Skeletal muscle tissue (tissue), 4 donors: Measurements from ENCODE around the gene GPER1. TPM values are rescaled to one million over a fixed set of nuclear protein-coding genes. Genes with fewer than 3 reads are reported as not detected.
"Not testable (repeated sequence)": the region's sequence is repeated elsewhere in the genome, so short reads cannot be mapped to it uniquely, and the experiment has no call there.

Experiments used
- H3K27ac ChIP-seq: one replicate; pipeline ENCODE4 v1.7.0; 2013; ENCODE audit warnings: mild to moderate bottlenecking, low read depth, low read length, inconsistent platforms
- H3K27me3 ChIP-seq, 3 donors: one replicate each; pipeline ENCODE4 v1.7.0; 2013; ENCODE audit warnings: low read length in 3 of 3; ENCODE audit not compliant: control insufficient read depth in 3 of 3, insufficient read depth in 3 of 3
- H3K36me3 ChIP-seq, 3 donors: one replicate each; pipeline ENCODE4 v1.7.0; 2013; ENCODE audit warnings: low read length in 3 of 3; ENCODE audit not compliant: control insufficient read depth in 3 of 3, insufficient read depth in 3 of 3
- H3K4me1 ChIP-seq, 3 donors: one replicate each; pipeline ENCODE4 v1.7.0; 2013; ENCODE audit warnings: low read length in 3 of 3, mild to moderate bottlenecking in 3 of 3; ENCODE audit not compliant: control insufficient read depth in 3 of 3, insufficient read depth in 3 of 3
- H3K4me3 ChIP-seq, 3 donors: one replicate each; pipeline ENCODE4 v1.7.0; 2013; ENCODE audit warnings: low read length in 3 of 3
- H3K9ac ChIP-seq, 3 donors: one replicate each; pipeline ENCODE4 v1.7.0; 2013; ENCODE audit warnings: low read length in 3 of 3, mild to moderate bottlenecking in 3 of 3, moderate library complexity in 2 of 3, low read depth in 1 of 3
- H3K9me3 ChIP-seq, 3 donors: one replicate each; pipeline ENCODE4 v1.7.0; 2013; ENCODE audit warnings: low read length in 3 of 3; ENCODE audit not compliant: control insufficient read depth in 3 of 3
- total RNA-seq: library from RNA; depleted of rRNA; stranded (reverse); fragments of >200 nt; gene quantifications from one replicate; pipeline ENCODE4 v1.2.3, GENCODE V29; 2014
- donor health status: Osteomylitis.

Gene GPER1
- total RNA-seq, 1 donor from 2014 or later = 5.2 TPM

DNA sequence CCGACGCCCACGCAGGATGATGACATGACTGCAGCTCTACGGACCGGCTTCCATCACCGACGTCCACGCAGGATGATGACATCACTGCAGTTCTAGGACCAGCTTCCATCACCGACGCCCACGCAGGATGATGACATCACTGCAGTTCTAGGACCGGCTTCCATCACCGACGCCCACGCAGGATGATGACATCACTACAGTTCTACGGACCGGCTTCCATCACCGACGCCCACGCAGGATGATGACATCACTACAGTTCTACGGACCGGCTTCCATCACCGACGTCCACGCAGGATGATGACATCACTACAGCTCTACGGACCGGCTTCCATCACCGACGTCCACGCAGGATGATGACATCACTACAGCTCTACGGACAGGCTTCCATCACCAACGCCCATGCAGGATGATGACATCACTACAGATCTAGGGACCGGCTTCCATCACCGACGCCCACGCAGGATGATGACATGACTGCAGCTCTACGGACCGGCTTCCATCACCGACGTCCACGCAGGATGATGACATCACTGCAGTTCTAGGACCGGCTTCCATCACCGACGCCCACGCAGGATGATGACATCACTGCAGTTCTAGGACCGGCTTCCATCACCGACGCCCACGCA is 28.6 kb downstream of the GPER1 start:
- not testable (repeated sequence) for H3K36me3 ChIP-seq, H3K27me3 ChIP-seq, H3K4me1 ChIP-seq, H3K9ac ChIP-seq, H3K27ac ChIP-seq, H3K4me3 ChIP-seq, H3K9me3 ChIP-seq

DNA sequence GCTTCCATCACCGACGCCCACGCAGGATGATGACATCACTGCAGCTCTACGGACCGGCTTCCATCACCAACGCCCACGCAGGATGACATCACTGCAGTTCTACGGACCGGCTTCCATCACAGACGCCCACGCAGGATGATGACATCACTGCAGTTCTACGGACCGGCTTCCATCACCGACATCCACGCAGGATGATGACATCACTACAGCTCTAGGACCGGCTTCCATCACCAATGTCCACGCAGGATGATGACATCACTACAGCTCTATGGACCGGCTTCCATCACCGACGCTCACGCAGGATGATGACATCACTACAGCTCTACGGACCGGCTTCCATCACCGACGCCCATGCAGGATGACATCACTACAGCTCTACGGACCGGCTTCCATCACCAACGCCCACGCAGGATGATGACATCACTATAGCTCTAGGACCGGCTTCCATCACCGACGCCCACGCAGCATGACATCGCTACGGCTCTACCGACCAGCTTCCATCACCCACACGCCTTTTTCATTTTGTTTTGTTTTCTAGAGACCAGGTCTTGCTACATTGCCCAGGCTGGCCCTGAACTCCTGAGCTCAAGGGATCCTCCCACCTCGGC is 29.5 kb downstream of the GPER1 start:
- H3K4me1 ChIP-seq = peaks cover 0 to 8% (median 3%) of the 10 kb centered on the region in 3 donors
- no peak overlapping the region for H3K4me3 ChIP-seq
- H3K9ac ChIP-seq = no peak overlapping the region
- no peaks in the 10 kb centered on the region for H3K36me3 ChIP-seq
- H3K27ac ChIP-seq = no peak overlapping the region
- no peaks in the 10 kb centered on the region for H3K9me3 ChIP-seq
- H3K27me3 ChIP-seq = no peaks in the 10 kb centered on the region

DNA sequence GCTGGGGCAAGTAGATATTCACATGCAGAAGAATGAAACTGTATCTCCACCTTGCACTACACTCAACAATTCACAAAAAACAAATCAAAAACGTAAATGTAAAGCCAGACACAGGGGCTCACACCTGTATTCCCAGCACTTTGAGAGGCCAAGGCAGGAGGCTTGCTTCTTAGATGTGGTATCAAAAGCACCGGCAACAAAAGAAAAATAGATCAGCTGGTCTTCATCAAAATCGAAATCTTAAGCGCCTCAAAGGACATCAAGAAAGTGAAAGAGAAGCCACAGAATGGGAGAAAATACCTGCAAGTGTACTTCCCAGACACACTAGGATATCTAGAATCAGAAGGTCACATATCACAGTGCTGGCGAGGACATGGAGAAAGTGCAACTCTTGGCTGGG is 31.3 kb downstream of the GPER1 start:
- Histone ChIP-seq H3K9ac (no peak overlapping the region), H3K9me3 (no peaks in the 10 kb centered on the region), H3K27ac (no peak overlapping the region), H3K4me3 (no peak overlapping the region), H3K27me3 (no peaks in the 10 kb centered on the region), H3K4me1 (peaks cover 5 to 17% (median 9%) of the 10 kb centered on the region in 3 donors), H3K36me3 (no peaks in the 10 kb centered on the region)

DNA sequence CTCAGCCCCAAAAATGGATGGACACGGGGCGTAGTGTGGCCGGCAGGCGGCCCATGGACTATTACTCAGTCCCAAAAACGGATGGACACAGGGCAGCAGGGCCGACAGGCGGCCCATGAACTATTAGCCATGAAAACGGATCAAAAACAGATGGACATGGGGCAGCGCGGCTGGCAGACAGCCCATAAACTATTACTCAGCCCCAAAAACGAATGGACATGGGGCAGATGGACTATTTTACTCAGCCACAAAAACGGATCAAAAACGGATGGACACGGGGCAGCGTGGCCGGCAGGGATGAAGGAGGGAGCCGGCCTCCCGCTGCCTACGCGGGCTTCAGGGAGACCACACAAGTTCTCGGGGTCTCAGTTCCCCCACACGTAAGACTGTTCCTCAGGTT is 32.9 kb downstream of the GPER1 start:
- Histone ChIP-seq H3K36me3 (peaks cover 0 to 2% (median 0%) of the 10 kb centered on the region in 3 donors), H3K4me3 (no peak overlapping the region), H3K27me3 (no peaks in the 10 kb centered on the region), H3K9ac (no peak overlapping the region), H3K4me1 (peaks cover 11 to 28% (median 18%) of the 10 kb centered on the region in 3 donors), H3K9me3 (no peaks in the 10 kb centered on the region), H3K27ac (no peak overlapping the region)

DNA sequence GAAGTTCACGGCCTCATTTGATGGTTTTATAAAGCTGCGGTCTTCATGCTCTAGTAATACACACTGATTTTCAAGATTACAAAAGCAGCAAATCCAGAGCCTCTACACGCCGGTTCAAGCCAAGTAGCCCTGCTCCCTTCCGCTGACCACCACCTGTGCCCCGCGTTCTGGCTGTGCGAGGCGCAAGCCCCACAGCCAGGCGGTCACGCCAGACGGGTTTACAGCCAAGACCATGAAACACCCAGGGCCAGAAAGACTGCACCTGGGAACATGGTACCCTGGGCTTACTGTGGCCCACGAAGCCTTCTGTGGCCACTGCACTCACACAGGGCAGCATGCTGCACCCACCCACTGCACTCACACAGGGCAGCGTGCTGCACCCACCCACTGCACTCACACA is 33.6 kb downstream of the GPER1 start:
- H3K9me3 ChIP-seq = no peaks in the 10 kb centered on the region
- no peak overlapping the region for H3K9ac ChIP-seq
- no peaks in the 10 kb centered on the region for H3K27me3 ChIP-seq
- H3K4me3 ChIP-seq = no peak overlapping the region
- peaks cover 0 to 4% (median 0%) of the 10 kb centered on the region in 3 donors for H3K36me3 ChIP-seq
- no peak overlapping the region for H3K27ac ChIP-seq
- peaks cover 11 to 28% (median 18%) of the 10 kb centered on the region in 3 donors for H3K4me1 ChIP-seq

DNA sequence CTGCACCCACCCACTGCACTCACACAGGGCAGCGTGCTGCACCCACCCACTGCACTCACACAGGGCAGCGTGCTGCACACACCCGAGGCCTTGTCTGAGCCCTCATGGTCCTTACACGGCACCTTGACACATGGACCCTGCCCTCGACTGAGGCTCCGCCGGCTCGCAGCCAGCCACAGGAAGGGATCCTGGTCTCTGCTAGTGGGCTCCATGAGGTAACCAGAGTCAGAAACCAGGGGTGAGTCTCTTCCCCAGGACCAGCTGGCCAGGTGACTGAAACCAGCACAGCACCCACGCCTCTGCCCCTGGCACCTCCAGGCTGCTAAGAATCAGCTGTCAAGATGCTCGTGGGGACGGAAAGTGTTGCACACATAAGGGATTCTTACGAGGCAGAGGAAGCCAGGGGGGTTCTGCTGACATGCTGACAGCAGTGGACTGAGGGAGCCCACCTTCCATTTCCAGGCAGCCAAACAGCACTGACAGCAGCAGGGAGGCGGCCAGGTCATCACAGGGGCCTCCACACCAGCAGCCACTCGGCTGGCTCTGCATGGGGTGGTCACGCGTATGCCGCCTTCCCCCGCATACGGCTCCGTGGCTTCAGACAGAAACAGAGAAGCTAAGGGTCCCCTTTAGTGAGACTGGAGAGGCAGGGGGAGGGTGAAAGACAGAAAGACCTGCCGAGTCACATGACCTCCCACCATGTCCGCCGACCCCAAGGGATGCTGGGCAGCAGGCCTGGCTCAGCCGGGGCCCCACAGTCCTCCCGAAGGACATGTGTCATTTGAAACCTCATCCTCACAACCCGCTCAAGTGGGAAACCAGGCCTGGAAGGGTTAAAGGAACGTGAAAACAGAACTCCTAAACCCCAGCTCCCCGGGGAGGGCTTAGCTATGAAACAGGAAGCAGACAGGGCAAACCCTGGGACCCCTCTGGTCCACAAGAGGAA is 34.2 kb downstream of the GPER1 start:
- Histone ChIP-seq H3K27ac (peak overlapping the region; percentile 75), H3K36me3 (peaks cover 0 to 6% (median 0%) of the 10 kb centered on the region in 3 donors), H3K4me3 (peak overlapping the region in 1 of 3 donors; percentile 36), H3K9me3 (no peaks in the 10 kb centered on the region), H3K9ac (peak overlapping the region in 1 of 3 donors; percentile 81), H3K27me3 (no peaks in the 10 kb centered on the region), H3K4me1 (peaks cover 11 to 28% (median 18%) of the 10 kb centered on the region in 3 donors)

DNA sequence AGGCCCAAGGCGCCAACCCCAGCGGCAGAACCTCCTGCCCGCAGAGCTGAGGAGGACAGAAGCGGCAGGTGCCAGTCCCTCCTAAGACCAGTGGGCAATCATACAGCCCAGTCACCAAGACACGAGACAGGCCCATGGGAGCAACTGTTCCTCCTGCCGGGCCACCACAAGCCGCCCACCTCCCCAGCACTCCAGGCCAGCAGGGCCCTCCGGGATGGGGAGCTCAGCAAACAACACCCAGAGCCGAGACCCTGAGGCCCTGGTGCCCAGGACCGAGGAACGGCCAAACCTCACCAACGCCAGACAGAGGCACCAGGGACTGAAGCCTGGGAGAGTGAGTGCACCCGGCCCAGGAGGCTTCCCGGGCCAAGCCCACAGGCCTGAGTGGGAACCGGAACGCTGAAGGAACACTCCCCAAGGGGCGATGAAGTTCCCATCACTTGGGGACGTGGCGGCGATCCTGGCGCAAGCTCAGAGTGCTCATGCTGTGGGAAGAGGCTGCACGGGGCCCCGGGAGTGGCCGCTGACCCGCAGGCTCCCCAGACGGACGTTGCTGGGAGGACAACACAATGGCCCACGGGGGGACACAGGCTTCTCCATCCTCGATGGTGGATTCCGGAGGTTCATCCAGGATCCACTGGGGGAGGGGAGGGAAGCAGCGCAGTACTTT is 35.1 kb downstream of the GPER1 start:
- peak overlapping the region in 1 of 3 donors; percentile 36 for H3K4me3 ChIP-seq
- no peaks in the 10 kb centered on the region for H3K27me3 ChIP-seq
- peak overlapping the region in 2 of 3 donors; percentile 10 to 81 for H3K9ac ChIP-seq
- H3K36me3 ChIP-seq = peaks cover 0 to 6% (median 0%) of the 10 kb centered on the region in 3 donors
- no peaks in the 10 kb centered on the region for H3K9me3 ChIP-seq
- peak overlapping the region; percentile 75 for H3K27ac ChIP-seq
- H3K4me1 ChIP-seq = peaks cover 11 to 28% (median 18%) of the 10 kb centered on the region in 3 donors

DNA sequence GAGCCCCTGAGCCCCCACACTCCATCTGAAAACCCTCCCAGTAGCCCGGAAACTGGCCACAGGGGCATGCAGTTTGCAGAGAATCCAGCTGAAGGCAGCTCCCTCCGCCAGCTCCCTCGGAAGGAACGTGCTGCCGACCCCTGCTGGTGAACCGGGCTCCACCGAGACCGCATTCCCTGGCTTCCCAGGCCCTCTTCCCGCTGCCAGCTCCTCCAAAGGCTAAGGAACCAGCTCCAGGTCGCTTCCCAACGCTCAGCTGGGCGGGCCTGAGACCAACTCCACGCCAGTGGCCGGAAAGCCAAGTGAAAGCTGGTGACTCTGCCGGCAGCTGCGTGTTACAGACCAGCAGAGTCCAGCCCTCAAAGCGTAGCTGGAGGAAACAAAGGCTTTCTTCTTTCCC is 35.8 kb downstream of the GPER1 start:
- peak overlapping the region; percentile 75 for H3K27ac ChIP-seq
- no peaks in the 10 kb centered on the region for H3K27me3 ChIP-seq
- H3K9ac ChIP-seq = peak overlapping the region; percentile 63 to 81 (median 75)
- H3K4me3 ChIP-seq = peak overlapping the region; percentile 56 to 66 (median 60)
- H3K4me1 ChIP-seq = peaks cover 11 to 28% (median 18%) of the 10 kb centered on the region in 3 donors
- peaks cover 0 to 6% (median 0%) of the 10 kb centered on the region in 3 donors for H3K36me3 ChIP-seq
- no peaks in the 10 kb centered on the region for H3K9me3 ChIP-seq

DNA sequence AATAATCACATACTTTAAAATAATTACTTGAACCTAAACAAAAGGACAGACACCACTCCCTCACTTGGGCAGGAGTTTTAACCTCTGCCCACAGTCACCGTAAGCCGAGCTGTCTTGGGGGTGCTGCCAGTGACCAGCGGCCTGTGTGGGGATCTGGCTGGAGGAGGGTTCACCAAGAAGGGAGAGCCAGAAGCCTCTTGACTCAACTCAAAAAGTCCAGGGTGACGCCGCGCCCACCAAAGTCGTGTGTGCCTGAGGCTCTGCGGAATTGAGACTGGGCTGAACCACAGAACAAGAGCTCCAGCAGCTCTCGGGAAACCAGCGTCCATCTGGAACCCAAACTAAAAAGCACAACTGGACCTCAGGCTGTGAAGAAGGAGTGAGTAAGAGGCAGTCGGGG is 36.3 kb downstream of the GPER1 start:
- H3K9ac ChIP-seq = peak overlapping the region; percentile 63 to 81 (median 75)

More for the DNA sequence above, 36.3 kb downstream of the GPER1 start:
- Histone ChIP-seq H3K4me1 (peaks cover 11 to 28% (median 18%) of the 10 kb centered on the region in 3 donors), H3K9me3 (no peaks in the 10 kb centered on the region), H3K36me3 (peaks cover 0 to 6% (median 0%) of the 10 kb centered on the region in 3 donors), H3K4me3 (peak overlapping the region; percentile 56 to 66 (median 60)), H3K27me3 (no peaks in the 10 kb centered on the region), H3K27ac (peak overlapping the region; percentile 75)
